Mesothelial cell of epicardium (in vitro differentiated cells): ENCODE data around the gene CKMT1A. TPM values are rescaled to one million over a fixed set of nuclear protein-coding genes. Genes with fewer than 3 reads are reported as not detected.

Experiments used
- DNase-seq, 2 experiments: peaks; one replicate each; pipeline ENCODE4 v3.0.0; 2021; ENCODE audit warnings: low spot score in 2 of 2; ENCODE audit not compliant: unreplicated experiment in 2 of 2
- H3K27ac Mint-ChIP-seq: 2 replicates; pipeline ENCODE4 v1.8.0; 2021; ENCODE audit warnings: mixed read lengths
- H3K27me3 Mint-ChIP-seq: 2 replicates; pipeline ENCODE4 v1.8.0; 2021; ENCODE audit warnings: low read depth, mixed read lengths
- H3K36me3 Mint-ChIP-seq: 2 replicates; pipeline ENCODE4 v1.8.0; 2021; ENCODE audit warnings: mixed read lengths
- H3K4me1 Mint-ChIP-seq: 2 replicates; pipeline ENCODE4 v1.8.0; 2021; ENCODE audit warnings: mixed read lengths
- H3K4me3 Mint-ChIP-seq: 2 replicates; pipeline ENCODE4 v1.8.0; 2021; ENCODE audit warnings: mild to moderate bottlenecking, moderate library complexity, mixed read lengths
- H3K9me3 Mint-ChIP-seq: 2 replicates; pipeline ENCODE4 v1.8.0; 2021; ENCODE audit warnings: mixed read lengths
- CTCF ChIP-seq: fragments of 200-600 bp; sonication (generic); IDR thresholded peaks from one replicate; pipeline ENCODE4 v1.5.0; 2021; ENCODE audit warnings: antibody characterized with exemption; ENCODE audit not compliant: unreplicated experiment
- total RNA-seq: library from RNA; stranded (reverse); gene quantifications from 3 replicates; pipeline ENCODE4 v1.2.1, GENCODE V29; 2021

Gene CKMT1A
- total RNA-seq, 1 donor from 2014 or later, result 0.42 TPM

- Mint-ChIP-seq H3K27me3 (no peaks in the 10 kb centered on the region), H3K36me3 (peaks cover 4% of the 10 kb centered on the region), H3K9me3 (no peaks in the 10 kb centered on the region), H3K27ac (peak overlapping the region; percentile 35), H3K4me3 (peak overlapping the region; percentile 92), H3K4me1 (peaks cover 24% of the 10 kb centered on the region)
- no peak for TF ChIP-seq CTCF
- no peak for DNase-seq
Measured at GRCh38 chr15:43748376-43748775, 54.7 kb downstream of the CKMT1A start.

Other genes with a start within 250 kb of the CKMT1A start
- 103 to 112 TPM (median 108 TPM) in 3 replicates for gene TP53BP1, start 200.7 kb upstream of the CKMT1A start, total RNA-seq
- gene MAP1A, start 176.3 kb upstream of the CKMT1A start, total RNA-seq, result 13.7 to 13.9 TPM (median 13.7 TPM) in 3 replicates
- gene PPIP5K1, start 103.7 kb upstream of the CKMT1A start, total RNA-seq, result 53.2 to 61.5 TPM (median 56.0 TPM) in 3 replicates
- gene CKMT1B, start 99.8 kb upstream of the CKMT1A start, total RNA-seq, result 0.20 to 0.44 TPM in 2 of 3 replicates, not detected in the other
- 2.1 to 2.9 TPM (median 2.7 TPM) in 3 replicates for gene STRC, start 75.1 kb upstream of the CKMT1A start, total RNA-seq
- 6.6 to 11.2 TPM (median 7.8 TPM) in 3 replicates for gene CATSPER2, start 45.0 kb upstream of the CKMT1A start, total RNA-seq
- gene PDIA3, start 52.6 kb downstream of the CKMT1A start, total RNA-seq, result 448 to 452 TPM (median 448 TPM) in 3 replicates
- 0.69 to 1.2 TPM (median 0.90 TPM) in 3 replicates for gene ELL3, start 83.1 kb downstream of the CKMT1A start, total RNA-seq
- gene SERF2, start 98.5 kb downstream of the CKMT1A start, total RNA-seq, result 539 to 557 TPM (median 540 TPM) in 3 replicates
- 0.09 to 0.20 TPM (median 0.18 TPM) in 3 replicates for gene SERINC4, start 106.4 kb downstream of the CKMT1A start, total RNA-seq
- 15.6 to 21.3 TPM (median 18.6 TPM) in 3 replicates for gene HYPK, start 106.7 kb downstream of the CKMT1A start, total RNA-seq
- gene MFAP1, start 130.8 kb downstream of the CKMT1A start, total RNA-seq, result 27.7 to 31.2 TPM (median 30.9 TPM) in 3 replicates
- 7.8 to 8.0 TPM (median 7.8 TPM) in 3 replicates for gene WDR76, start 133.1 kb downstream of the CKMT1A start, total RNA-seq